Gastroesophageal sphincter (tissue), 3 donors: ENCODE measurements around the gene TPI1.

Experiments
- EP300 ChIP-seq: sonication (generic); formaldehyde crosslinking; IDR thresholded peaks from one replicate; pipeline ENCODE4 v1.6.1; 2017; ENCODE audit warnings: antibody characterized with exemption, mild to moderate bottlenecking
- TF ChIP-seq, protein P1 (sequence below), 4 experiments: fragments of 200-600 bp in 2 of 4; fragments of 450-650 bp in 2 of 4; sonication (generic) in 1 of 4; IDR thresholded peaks; one replicate each; pipeline ENCODE4 v1.5.1; 2017 to 2019; ENCODE audit warnings: antibody characterized with exemption in 4 of 4, mild to moderate bottlenecking in 2 of 4, moderate library complexity in 2 of 4

DNA sequence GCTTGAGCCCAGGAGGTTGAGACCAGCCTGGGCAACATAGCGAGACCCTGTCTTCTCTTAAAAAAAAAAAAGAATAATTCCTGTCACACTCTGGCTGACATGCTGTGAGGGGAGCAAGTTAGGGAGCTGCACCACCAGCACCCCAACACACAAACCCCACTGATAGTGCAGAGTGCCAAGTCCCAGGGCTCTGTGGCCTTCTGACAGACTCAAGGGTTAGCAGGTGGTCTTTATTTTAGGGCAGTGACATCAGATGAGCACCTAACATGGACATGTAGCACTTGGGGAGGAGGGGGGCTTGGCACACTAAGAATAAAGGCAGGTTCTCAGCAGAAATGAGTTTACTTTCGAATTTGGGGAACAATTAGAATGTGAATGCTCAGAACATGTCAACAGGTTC, 8.5 kb upstream of the TPI1 start:
- TF ChIP-seq, protein P1, sequence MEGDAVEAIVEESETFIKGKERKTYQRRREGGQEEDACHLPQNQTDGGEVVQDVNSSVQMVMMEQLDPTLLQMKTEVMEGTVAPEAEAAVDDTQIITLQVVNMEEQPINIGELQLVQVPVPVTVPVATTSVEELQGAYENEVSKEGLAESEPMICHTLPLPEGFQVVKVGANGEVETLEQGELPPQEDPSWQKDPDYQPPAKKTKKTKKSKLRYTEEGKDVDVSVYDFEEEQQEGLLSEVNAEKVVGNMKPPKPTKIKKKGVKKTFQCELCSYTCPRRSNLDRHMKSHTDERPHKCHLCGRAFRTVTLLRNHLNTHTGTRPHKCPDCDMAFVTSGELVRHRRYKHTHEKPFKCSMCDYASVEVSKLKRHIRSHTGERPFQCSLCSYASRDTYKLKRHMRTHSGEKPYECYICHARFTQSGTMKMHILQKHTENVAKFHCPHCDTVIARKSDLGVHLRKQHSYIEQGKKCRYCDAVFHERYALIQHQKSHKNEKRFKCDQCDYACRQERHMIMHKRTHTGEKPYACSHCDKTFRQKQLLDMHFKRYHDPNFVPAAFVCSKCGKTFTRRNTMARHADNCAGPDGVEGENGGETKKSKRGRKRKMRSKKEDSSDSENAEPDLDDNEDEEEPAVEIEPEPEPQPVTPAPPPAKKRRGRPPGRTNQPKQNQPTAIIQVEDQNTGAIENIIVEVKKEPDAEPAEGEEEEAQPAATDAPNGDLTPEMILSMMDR (IDR thresholded peaks at IDR 0.05): no peak
- no peak for TF ChIP-seq EP300
